HL-60 (cell line): ENCODE results near the gene ABHD15.

Experiments used
- CTCF ChIP-seq: IDR thresholded peaks from one replicate; pipeline ENCODE4 v1.5.1; 2011; ENCODE audit warnings: low read length, control low read depth, inconsistent platforms; ENCODE audit not compliant: insufficient read depth
- REST ChIP-seq: IDR thresholded peaks from 2 replicates; pipeline ENCODE4 v1.6.1; 2012; ENCODE audit warnings: low read depth; ENCODE audit not compliant: insufficient replicate concordance
- SPI1 ChIP-seq: IDR thresholded peaks from 2 replicates; pipeline ENCODE4 v1.6.1; 2012; ENCODE audit warnings: low read depth, mild to moderate bottlenecking, borderline replicate concordance

GRCh38 chr17:29591737-29592608 lies 25.1 kb upstream of the ABHD15 start:
- TF ChIP-seq CTCF: peak; percentile 81
- TF ChIP-seq SPI1: peak; percentile 36; the same call in 1 of the 2 replicates
- no peak for TF ChIP-seq REST
